ENCODE data around the gene RASEF.

The RASEF gene

DNA sequence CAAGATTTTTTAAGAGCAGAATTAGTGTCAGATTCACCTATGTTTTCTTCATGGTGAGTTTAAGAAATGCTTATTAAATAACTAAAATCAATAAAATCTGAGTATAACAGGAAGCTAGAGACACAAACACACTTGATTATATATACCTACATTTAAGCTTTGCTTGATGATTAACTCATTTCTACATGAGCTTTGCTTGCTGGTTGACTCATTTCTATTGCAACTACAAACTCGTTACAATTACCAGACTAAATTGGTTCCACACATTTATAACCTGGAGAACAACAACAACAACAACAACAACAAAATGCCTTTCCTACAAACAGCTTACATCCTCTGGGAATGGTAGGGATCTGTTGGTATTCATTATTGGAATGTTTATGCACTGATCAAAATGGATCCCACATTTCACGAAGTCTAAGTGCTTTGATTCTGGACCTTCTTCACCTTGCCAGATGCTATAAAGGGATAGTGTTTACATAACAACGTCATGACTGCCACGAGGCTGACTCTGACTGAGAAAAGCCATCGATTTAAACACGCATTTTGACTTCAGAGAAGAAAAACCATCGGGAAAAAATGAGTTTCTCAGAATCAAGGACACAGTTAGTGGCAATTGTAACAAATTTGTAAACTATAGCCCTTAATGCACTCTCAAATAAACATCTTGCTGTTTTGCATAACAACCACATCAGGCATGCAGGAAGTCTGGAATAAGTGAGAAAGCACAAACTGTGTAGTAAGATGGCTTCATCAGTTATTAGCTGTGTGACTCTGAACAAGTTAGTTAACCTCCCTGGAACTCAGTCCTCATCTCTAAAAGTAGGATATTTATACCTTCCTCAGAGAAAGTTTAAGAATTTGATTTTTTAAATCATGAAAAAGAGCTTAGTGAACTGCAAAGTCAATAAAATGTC is 49.8 kb downstream of the RASEF start:
- no peak for DNase-seq (ENCODE audit: low spot score)

GRCh38 chr9:83012168-83012921 is 50.6 kb downstream of the RASEF start:
- DNase-seq (ENCODE audit: low spot score) = no peak

- no peak for DNase-seq (ENCODE audit: low spot score)
Measured at GRCh38 chr9:83011611-83012010, 51.3 kb downstream of the RASEF start.

DNA sequence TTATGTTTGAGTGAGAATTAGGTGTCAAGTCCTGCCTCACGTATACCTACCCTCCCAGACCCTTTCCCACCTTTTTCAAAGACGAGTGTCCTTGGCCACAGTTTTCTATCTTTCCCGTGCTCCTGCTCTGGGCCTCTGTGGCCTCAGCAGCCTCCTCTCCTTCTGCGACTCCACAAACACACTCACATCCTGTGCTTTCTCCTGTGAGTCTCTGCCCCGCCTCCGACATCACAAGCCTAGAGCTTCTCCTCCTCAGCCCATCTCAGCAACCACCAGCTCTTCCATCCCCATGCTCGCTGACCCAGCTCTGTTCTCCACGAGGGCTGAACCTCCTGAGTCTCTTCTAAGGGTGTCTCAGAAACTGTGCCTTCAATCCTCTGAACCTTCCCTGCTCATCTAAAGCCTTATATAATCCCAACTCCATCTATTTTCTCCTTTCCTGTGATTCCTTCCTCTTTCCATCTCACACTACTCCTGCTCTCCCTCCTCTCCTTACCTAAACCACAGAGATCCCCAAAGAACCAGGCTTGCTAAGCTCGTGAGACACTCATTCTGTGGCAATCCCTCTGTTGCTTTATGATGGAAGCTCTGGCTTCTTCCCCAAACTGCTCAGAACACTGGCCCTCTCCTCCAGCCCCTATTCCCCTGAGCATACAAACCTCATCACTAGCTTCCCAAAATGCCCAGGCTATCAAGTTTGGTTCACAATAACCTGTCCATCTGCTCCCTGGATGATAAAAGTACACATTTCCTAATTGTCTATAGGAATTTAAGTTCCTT is 55.2 kb downstream of the RASEF start:
- no peak for DNase-seq (ENCODE audit: low spot score)

DNA sequence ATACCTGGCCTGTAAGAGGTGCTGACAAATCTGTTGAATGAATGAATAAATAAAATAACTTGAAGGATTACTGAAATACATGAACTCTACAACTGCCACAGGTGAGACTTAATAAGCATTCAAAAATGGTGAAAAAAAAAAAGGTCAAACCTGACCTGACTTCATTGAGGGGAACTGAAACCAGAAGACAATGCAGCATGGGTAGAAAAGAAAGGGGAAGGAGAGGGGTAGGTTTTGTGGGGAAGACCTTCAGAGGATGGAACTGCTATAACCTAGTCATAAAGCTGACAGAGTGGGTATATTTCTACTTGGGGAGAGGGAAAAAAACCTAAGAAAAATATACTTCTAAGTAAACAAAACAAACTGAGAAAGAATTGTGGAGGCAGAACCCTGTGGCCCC is 56.6 kb downstream of the RASEF start:
- no peak for DNase-seq (ENCODE audit: low spot score)

DNA sequence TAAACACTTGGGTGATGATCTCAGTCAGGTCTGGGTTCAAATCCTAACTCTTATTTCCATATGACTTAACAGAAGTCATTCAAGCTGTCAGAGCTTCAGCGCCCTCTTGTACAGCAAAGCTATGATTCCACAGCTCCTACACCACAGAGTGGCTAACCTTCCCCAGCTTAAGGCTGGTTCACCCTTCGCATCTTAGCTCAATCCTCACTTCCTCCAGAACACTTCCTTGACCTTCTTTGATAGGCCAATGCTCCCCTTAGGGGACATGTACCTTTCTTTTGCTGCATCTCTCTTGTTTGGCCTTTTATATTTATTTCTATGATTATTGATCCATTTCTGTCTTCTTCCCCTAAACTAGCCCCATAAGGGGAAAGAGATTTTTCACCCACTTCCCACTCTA is 57.0 kb downstream of the RASEF start:
- no peak for DNase-seq (ENCODE audit: low spot score)

GRCh38 chr9:83005361-83005760 is 57.6 kb downstream of the RASEF start:
- no peak for DNase-seq (ENCODE audit: low spot score)

DNA sequence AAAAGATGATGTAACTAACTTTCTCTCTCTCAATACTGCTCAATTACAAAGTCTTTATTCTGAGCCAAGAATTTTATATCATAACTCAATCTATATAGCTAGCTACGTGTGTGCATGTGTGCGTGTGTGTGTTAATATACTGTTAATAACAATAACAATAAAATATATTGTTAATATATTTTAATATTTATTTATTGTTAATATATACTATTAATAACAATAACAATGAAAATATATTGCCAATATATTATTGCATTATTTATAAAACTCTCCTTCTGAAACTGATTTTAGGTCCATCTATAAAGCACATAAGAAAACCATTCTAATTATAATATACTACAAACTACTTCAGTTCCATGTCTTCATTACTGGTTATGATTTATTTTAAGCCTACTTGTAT is 60.6 kb downstream of the RASEF start:
- no peak for DNase-seq (ENCODE audit: low spot score)

DNA sequence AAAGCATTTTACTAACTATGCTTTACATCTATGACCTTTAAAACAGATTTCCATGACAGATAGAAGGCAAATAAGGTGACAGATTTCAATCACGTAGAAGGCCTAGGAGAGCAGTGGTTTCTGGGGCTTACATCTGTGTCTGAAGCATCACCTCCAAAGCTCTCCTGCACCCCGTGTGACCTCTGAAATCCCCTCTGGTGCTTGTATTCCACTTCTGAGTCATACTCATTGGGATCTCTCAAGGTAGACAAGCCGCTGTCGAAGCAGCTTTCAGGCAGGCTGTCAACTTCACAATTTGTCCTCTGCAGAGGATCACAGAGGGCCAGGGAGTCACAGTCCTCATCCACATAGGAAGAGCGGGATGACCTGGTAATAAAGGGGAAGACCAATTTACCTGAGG is 62.2 kb downstream of the RASEF start:
- no peak for DNase-seq (ENCODE audit: low spot score)

- no peak for DNase-seq (ENCODE audit: low spot score)
Measured at GRCh38 chr9:82998409-82998808, 64.5 kb downstream of the RASEF start.

DNA sequence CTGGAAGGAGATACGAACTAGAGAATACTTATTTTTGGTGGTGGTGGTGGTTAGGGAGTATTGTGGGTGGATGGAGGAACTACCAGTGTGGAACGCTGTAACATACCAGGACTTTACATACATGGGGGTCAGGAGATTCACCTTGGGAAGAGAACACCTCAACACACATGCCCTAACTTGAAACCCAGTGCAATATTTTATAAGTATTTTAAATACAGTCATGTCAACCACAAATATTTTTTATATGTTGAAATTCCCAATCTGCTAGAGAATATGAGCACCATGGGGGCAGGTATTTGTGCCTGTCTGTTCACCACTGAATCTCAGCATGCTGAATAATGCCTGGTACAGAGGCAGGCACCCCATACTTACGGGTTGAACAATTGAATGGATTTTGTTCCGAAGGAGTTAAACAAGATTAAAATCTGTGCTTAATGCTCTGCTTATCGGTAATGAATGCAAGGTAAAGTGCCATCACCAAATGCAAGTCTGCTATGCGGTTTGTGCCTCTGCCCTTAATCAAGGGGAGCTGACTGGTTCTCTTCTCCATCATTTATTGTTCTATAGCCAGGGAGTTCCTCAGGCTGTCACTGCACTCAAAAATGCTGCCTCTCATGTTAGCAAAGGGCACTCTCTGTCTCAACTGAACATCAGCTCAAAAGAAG is 65.3 kb downstream of the RASEF start:
- no peak for DNase-seq (ENCODE audit: low spot score)

DNA sequence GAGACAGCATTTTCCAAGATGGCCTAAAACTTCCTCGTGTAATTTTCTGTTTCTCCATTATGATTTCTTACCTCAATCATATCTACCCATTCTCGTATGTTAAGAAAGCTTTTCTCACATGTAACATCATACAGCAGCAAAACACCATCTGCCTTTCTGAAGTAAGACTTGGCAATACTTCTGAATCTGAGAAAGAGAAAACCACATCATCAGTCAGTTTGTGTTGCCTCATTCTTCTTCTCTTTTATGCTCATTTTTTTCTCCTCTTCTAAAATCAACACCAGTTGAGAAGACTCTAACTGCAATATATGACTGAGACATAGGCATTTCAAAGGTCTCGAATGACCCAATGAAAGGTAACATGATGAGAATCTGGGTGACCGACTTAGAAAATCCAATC is 66.0 kb downstream of the RASEF start:
- DNase-seq (ENCODE audit: low spot score) = no peak

DNA sequence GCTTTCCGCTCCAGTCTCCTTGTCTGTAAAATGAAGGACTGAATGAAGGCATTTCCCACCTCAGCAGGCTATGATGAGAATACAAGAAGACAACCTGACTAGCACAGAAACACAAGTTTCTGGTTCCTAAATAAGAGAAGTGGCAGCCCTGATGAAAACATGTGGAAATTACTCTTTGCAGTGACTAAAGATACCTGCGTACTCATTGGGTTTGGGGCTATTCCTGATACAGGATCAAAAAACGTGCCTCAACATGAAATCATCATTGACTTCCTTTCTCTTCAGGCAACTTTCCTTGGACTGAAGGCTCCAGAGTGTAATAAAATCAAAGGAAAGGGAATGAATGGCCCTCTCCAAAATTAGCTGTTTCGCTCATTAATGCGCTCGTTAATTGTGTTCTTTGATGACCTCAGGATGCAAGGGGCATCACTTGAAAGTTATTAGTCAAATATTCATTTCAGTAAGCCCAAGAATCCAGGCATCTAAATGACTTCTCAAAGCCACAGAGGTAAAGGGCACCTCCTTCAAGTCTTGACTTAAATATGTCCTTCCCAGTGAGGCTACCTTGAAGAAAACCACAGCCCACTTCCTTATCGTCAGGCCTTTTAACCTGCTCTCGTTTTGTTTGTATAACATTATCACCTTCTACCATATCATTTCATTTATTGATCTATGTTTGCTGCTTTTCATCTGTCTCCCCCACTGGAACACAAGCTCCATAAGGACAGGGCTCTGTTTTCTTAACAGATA is 68.9 kb downstream of the RASEF start:
- DNase-seq (ENCODE audit: low spot score) = no peak

GRCh38 chr9:82991671-82992070 is 71.3 kb downstream of the RASEF start:
- no peak for DNase-seq (ENCODE audit: low spot score)

DNA sequence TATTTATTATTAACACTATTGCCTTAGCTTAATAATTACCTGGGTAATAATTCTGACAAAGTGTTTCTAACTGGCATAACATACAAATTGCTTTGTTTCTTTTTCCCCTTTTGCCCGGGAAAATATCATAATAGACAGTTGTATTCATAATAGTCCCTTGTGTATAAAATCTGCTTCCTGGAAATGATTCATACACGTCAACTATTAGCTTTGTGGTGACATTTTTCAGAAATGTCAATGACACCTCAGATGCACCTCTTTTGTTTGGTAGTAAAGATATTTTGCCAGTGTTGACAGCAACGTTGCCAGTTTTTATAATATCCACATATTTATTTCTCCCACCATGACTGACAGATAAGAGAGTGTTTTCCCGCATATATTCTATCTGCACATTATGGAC is 73.0 kb downstream of the RASEF start:
- DNase-seq (ENCODE audit: low spot score) = no peak

- DNase-seq (ENCODE audit: low spot score) = no peak
Measured at GRCh38 chr9:82988488-82988887, 74.5 kb downstream of the RASEF start.

- DNase-seq (ENCODE audit: low spot score) = no peak
Measured at GRCh38 chr9:82987370-82988189, 75.4 kb downstream of the RASEF start.

DNA sequence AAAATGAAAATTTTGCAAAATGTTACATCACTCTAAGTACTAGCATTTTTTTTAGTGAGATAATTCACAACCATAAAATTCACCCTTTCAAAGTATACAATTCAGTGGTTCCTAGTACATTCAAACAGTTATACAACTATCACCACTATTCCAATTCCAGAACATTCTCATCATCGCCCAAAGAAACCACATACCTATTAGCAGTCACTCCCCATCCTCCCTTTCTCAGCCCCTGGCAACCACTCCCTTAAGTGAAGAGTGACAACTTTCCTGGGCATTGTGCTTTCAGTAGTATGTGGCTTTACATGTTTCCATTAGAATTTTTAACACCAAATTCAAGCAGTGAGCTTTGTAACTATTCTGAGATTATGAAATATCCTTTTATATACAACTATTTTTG is 81.4 kb downstream of the RASEF start:
- no peak for DNase-seq (ENCODE audit: low spot score)

GRCh38 chr9:82975176-82975575 is 87.8 kb downstream of the RASEF start:
- DNase-seq (ENCODE audit: low spot score) = no peak

- no peak for DNase-seq (ENCODE audit: low spot score)
Measured at GRCh38 chr9:82972446-82972845, 90.5 kb downstream of the RASEF start.

All from left forelimb (tissue), 1 donor.